ENCODE results near the gene PIAS3. TPM values are rescaled to one million over a fixed set of nuclear protein-coding genes. Genes with fewer than 3 reads are reported as not detected.
A peak's percentile ranks its signal among the peaks of the same experiment; 100 is the strongest.

PIAS3 gene
- total and polyA plus RNA-seq, 2 experiments from 2014 or later: 35.7 to 45.4 TPM

GRCh38 chr1:145908653-145909052 is 49.8 kb upstream of the PIAS3 start (continued):
- TF ChIP-seq STAT1 (IDR thresholded peaks at IDR 0.05; ENCODE audit: unreplicated experiment) (no peak), ZNF331 (CRISPR knock-in tag; IDR thresholded peaks at IDR 0.05; ENCODE audit: low read depth) (no peak), CREB1 (CRISPR knock-in tag; IDR thresholded peaks at IDR 0.05; ENCODE audit: low read depth) (no peak), POLR2AphosphoS5 (IDR thresholded peaks at IDR 0.05; ENCODE audit: low read depth) (no peak), NANOG (IDR thresholded peaks at IDR 0.05; ENCODE audit: borderline replicate concordance) (no peak)
- TF ChIP-seq, protein P1, sequence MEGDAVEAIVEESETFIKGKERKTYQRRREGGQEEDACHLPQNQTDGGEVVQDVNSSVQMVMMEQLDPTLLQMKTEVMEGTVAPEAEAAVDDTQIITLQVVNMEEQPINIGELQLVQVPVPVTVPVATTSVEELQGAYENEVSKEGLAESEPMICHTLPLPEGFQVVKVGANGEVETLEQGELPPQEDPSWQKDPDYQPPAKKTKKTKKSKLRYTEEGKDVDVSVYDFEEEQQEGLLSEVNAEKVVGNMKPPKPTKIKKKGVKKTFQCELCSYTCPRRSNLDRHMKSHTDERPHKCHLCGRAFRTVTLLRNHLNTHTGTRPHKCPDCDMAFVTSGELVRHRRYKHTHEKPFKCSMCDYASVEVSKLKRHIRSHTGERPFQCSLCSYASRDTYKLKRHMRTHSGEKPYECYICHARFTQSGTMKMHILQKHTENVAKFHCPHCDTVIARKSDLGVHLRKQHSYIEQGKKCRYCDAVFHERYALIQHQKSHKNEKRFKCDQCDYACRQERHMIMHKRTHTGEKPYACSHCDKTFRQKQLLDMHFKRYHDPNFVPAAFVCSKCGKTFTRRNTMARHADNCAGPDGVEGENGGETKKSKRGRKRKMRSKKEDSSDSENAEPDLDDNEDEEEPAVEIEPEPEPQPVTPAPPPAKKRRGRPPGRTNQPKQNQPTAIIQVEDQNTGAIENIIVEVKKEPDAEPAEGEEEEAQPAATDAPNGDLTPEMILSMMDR (conservative IDR thresholded peaks at IDR 0.05; ENCODE audit: low read depth in 2 of 2): no peak

- Histone ChIP-seq H4K20me1 (replicated peaks; ENCODE audit: insufficient read depth) (no peaks in the 10 kb centered on the region), H3F3A (replicated peaks; ENCODE audit: low read depth) (0 out of 2 replicates have a peak, but pooled peaks cover 4% of the 10 kb centered on the region), H3K27ac (ENCODE audit: low read depth) (no peak overlapping the region), H3K36me3 (ENCODE audit: insufficient read depth) (no peaks in the 10 kb centered on the region), H3K4me3 (no peak overlapping the region), H3K9me2 (ENCODE audit: insufficient read depth) (no peaks in the 10 kb centered on the region), H3K4me1 (ENCODE audit: insufficient read depth) (no peaks in the 10 kb centered on the region), H2AFZ (peak overlapping the region; percentile 72; the same call in 1 of the 2 replicates), H3K4me2 (no peak overlapping the region), H3K79me2 (replicated peaks; ENCODE audit: insufficient read depth) (no peaks in the 10 kb centered on the region), H3K27me3 (ENCODE audit: insufficient read depth) (no peaks in the 10 kb centered on the region)
- H3K9me3 Mint-ChIP-seq: no peaks in the 10 kb centered on the region
- peaks cover 10% of the 10 kb centered on the region for H3K4me1 Mint-ChIP-seq
- DNase-seq (ENCODE audit: low spot score): no peak
- TF ChIP-seq EZH2 (IDR thresholded peaks at IDR 0.05; ENCODE audit: low read depth, unreplicated experiment): no peak
- TF ChIP-seq, protein P2, sequence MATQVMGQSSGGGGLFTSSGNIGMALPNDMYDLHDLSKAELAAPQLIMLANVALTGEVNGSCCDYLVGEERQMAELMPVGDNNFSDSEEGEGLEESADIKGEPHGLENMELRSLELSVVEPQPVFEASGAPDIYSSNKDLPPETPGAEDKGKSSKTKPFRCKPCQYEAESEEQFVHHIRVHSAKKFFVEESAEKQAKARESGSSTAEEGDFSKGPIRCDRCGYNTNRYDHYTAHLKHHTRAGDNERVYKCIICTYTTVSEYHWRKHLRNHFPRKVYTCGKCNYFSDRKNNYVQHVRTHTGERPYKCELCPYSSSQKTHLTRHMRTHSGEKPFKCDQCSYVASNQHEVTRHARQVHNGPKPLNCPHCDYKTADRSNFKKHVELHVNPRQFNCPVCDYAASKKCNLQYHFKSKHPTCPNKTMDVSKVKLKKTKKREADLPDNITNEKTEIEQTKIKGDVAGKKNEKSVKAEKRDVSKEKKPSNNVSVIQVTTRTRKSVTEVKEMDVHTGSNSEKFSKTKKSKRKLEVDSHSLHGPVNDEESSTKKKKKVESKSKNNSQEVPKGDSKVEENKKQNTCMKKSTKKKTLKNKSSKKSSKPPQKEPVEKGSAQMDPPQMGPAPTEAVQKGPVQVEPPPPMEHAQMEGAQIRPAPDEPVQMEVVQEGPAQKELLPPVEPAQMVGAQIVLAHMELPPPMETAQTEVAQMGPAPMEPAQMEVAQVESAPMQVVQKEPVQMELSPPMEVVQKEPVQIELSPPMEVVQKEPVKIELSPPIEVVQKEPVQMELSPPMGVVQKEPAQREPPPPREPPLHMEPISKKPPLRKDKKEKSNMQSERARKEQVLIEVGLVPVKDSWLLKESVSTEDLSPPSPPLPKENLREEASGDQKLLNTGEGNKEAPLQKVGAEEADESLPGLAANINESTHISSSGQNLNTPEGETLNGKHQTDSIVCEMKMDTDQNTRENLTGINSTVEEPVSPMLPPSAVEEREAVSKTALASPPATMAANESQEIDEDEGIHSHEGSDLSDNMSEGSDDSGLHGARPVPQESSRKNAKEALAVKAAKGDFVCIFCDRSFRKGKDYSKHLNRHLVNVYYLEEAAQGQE (IDR thresholded peaks at IDR 0.05; ENCODE audit: unreplicated experiment): no peak
- no peak for TF ChIP-seq STAT1 (IDR thresholded peaks at IDR 0.05; ENCODE audit: unreplicated experiment)
- TF ChIP-seq, protein P1 (conservative IDR thresholded peaks at IDR 0.05; ENCODE audit: low read depth in 2 of 2): peak in 1 of 2 experiments; percentile 34; a peak in 2 of 4 replicates
- no peak for TF ChIP-seq CREB1 (CRISPR knock-in tag; IDR thresholded peaks at IDR 0.05; ENCODE audit: low read depth)
- H3K27ac Mint-ChIP-seq: no peak overlapping the region
- no peak overlapping the region for H3K4me3 Mint-ChIP-seq
- peak; percentile 33; the same call in 2 of the 3 replicates for ATAC-seq
- H3K36me3 Mint-ChIP-seq (ENCODE audit: low read depth): no peaks in the 10 kb centered on the region
- H3K27me3 Mint-ChIP-seq (ENCODE audit: insufficient read depth, low read depth, poor library complexity): peaks cover 5% of the 10 kb centered on the region
Observed at GRCh38 chr1:145906954-145907753, 48.3 kb upstream of the PIAS3 start.
